H9 (cell line): ENCODE results near the gene PPTC7. TPM values are rescaled to one million over a fixed set of nuclear protein-coding genes. Genes with fewer than 3 reads are reported as not detected.

Source experiments
- DNase-seq: peaks from one replicate; pipeline ENCODE4 v3.0.0-alpha.2; 2017
- H2AFZ ChIP-seq: one replicate; pipeline ENCODE4 v1.6.1; 2013; ENCODE audit warnings: mild to moderate bottlenecking, low read length, control low read depth, moderate library complexity
- H2AK5ac ChIP-seq: 2 replicates; pipeline ENCODE4 v1.6.1; 2013; ENCODE audit warnings: low read length, control low read depth, mixed read lengths; ENCODE audit not compliant: insufficient read length
- H2BK120ac ChIP-seq: one replicate; pipeline ENCODE4 v1.6.1; 2013; ENCODE audit warnings: low read depth, mild to moderate bottlenecking, low read length, control low read depth, inconsistent platforms; ENCODE audit not compliant: poor library complexity, severe bottlenecking
- H2BK12ac ChIP-seq: 2 replicates; pipeline ENCODE4 v1.6.1; 2013; ENCODE audit warnings: low read length, control low read depth, mixed read lengths, low read depth; ENCODE audit not compliant: insufficient read length
- H2BK15ac ChIP-seq: 2 replicates; pipeline ENCODE4 v1.6.1; 2013; ENCODE audit warnings: low read depth, low read length, control low read depth
- H2BK20ac ChIP-seq: one replicate; pipeline ENCODE4 v1.6.1; 2013; ENCODE audit warnings: low read depth, mild to moderate bottlenecking, low read length, control low read depth, inconsistent platforms; ENCODE audit not compliant: poor library complexity, severe bottlenecking
- H2BK5ac ChIP-seq: 2 replicates; pipeline ENCODE4 v1.6.1; 2013; ENCODE audit warnings: low read length, control low read depth, mixed read lengths; ENCODE audit not compliant: insufficient read length
- H3K14ac ChIP-seq: 2 replicates; pipeline ENCODE4 v1.6.1; 2013; ENCODE audit warnings: low read length, control low read depth; ENCODE audit not compliant: insufficient read depth
- H3K18ac ChIP-seq: 2 replicates; pipeline ENCODE4 v1.6.1; 2013; ENCODE audit warnings: low read depth, mild to moderate bottlenecking, mixed read lengths, low read length, control low read depth; ENCODE audit not compliant: insufficient read length
- H3K23ac ChIP-seq: 2 replicates; pipeline ENCODE4 v1.6.1; 2013; ENCODE audit warnings: low read length, control low read depth, mixed read lengths, low read depth; ENCODE audit not compliant: insufficient read length
- H3K23me2 ChIP-seq: 2 replicates; pipeline ENCODE4 v1.6.1; 2013; ENCODE audit warnings: low read depth, mild to moderate bottlenecking, mixed read lengths, low read length, control low read depth; ENCODE audit not compliant: insufficient read length, poor library complexity, severe bottlenecking
- H3K27ac ChIP-seq: 2 replicates; pipeline ENCODE4 v1.5.1; 2013; ENCODE audit warnings: low read length, control low read depth, mixed read lengths, low read depth; ENCODE audit not compliant: insufficient read length
- H3K27me3 ChIP-seq: 2 replicates; pipeline ENCODE4 v1.6.1; 2013; ENCODE audit warnings: low read length, control low read depth, inconsistent platforms; ENCODE audit not compliant: insufficient read depth
- H3K4ac ChIP-seq: 2 replicates; pipeline ENCODE4 v1.6.1; 2013; ENCODE audit warnings: low read depth, mild to moderate bottlenecking, control low read depth, inconsistent platforms, low read length, moderate library complexity
- H3K4me1 ChIP-seq: 2 replicates; pipeline ENCODE4 v1.6.1; 2013; ENCODE audit warnings: low read length, control low read depth, inconsistent platforms; ENCODE audit not compliant: insufficient read depth
- H3K4me2 ChIP-seq: 2 replicates; pipeline ENCODE4 v1.6.1; 2013; ENCODE audit warnings: low read length, control low read depth, mixed read lengths; ENCODE audit not compliant: insufficient read length, insufficient read depth
- H3K56ac ChIP-seq: 2 replicates; pipeline ENCODE4 v1.6.1; 2013; ENCODE audit warnings: low read depth, mild to moderate bottlenecking, mixed read lengths, low read length, control low read depth; ENCODE audit not compliant: insufficient read length
- H3K79me1 ChIP-seq: 2 replicates; pipeline ENCODE4 v1.6.1; 2013; ENCODE audit warnings: low read depth, mild to moderate bottlenecking, moderate library complexity, low read length, control low read depth, inconsistent platforms; ENCODE audit not compliant: insufficient read depth, poor library complexity, severe bottlenecking
- H3K79me2 ChIP-seq: 2 replicates; pipeline ENCODE4 v1.6.1; 2013; ENCODE audit warnings: low read length, control low read depth, inconsistent platforms; ENCODE audit not compliant: insufficient read depth
- H3K9ac ChIP-seq: 2 replicates; pipeline ENCODE4 v1.6.1; 2013; ENCODE audit warnings: low read length, control low read depth, mixed read lengths; ENCODE audit not compliant: insufficient read length; ENCODE audit errors: extremely low read depth
- H3K9me3 ChIP-seq: one replicate; pipeline ENCODE4 v1.6.1; 2013; ENCODE audit warnings: low read depth, low read length, inconsistent platforms; ENCODE audit not compliant: control insufficient read depth
- H3T11ph ChIP-seq: one replicate; pipeline ENCODE4 v1.6.1; 2013; ENCODE audit warnings: mild to moderate bottlenecking, low read length, control low read depth, inconsistent platforms
- H4K20me1 ChIP-seq: one replicate; pipeline ENCODE4 v1.6.1; 2013; ENCODE audit not compliant: control insufficient read depth, insufficient read length, insufficient read depth
- H4K5ac ChIP-seq: 2 replicates; pipeline ENCODE4 v1.6.1; 2013; ENCODE audit warnings: low read depth, mild to moderate bottlenecking, mixed read lengths, low read length, control low read depth; ENCODE audit not compliant: insufficient read length
- H4K8ac ChIP-seq: replicated peaks from 2 replicates; pipeline ENCODE4 v1.6.1; 2013; ENCODE audit warnings: low read length, control low read depth, mixed read lengths, low read depth; ENCODE audit not compliant: insufficient read length
- H4K91ac ChIP-seq: 2 replicates; pipeline ENCODE4 v1.6.1; 2013; ENCODE audit warnings: low read depth, mild to moderate bottlenecking, moderate library complexity, mixed read lengths, low read length, control low read depth; ENCODE audit not compliant: insufficient read length
- H3K27ac Mint-ChIP-seq, 3 experiments: 2 replicates in 2 of 3; 3 replicates in 1 of 3; pipeline ENCODE4 v1.8.0; 2020 to 2021; ENCODE audit warnings: mixed read lengths in 3 of 3, mild to moderate bottlenecking in 1 of 3, moderate library complexity in 1 of 3
- H3K27me3 Mint-ChIP-seq: 2 replicates; pipeline ENCODE4 v1.8.0; 2021; ENCODE audit warnings: low read depth, mild to moderate bottlenecking, moderate library complexity, mixed read lengths
- H3K36me3 Mint-ChIP-seq, 3 experiments: 2 replicates in 2 of 3; 3 replicates in 1 of 3; pipeline ENCODE4 v1.8.0; 2020 to 2021; ENCODE audit warnings: low read depth in 3 of 3, mixed read lengths in 3 of 3; ENCODE audit not compliant: insufficient read depth in 1 of 3
- H3K4me1 Mint-ChIP-seq, 2 experiments: 2 replicates each; pipeline ENCODE4 v1.8.0; 2020; ENCODE audit warnings: mixed read lengths in 2 of 2
- H3K4me3 Mint-ChIP-seq, 2 experiments: 2 replicates in 1 of 2; 3 replicates in 1 of 2; pipeline ENCODE4 v1.8.0; 2020 to 2021; ENCODE audit warnings: mild to moderate bottlenecking in 2 of 2, mixed read lengths in 2 of 2, moderate library complexity in 1 of 2
- H3K9me3 Mint-ChIP-seq, 2 experiments: 2 replicates in 1 of 2; 3 replicates in 1 of 2; pipeline ENCODE4 v1.8.0; 2020; ENCODE audit warnings: mild to moderate bottlenecking in 2 of 2, mixed read lengths in 2 of 2, moderate library complexity in 1 of 2
- WGBS: extraction: QIAGEN DNeasy Blood & Tissue Kit; methylation state at CpG from one replicate; pipeline ENCODE4 v1.1.7; 2013; ENCODE audit warnings: missing lambda C conversion rate, low lambda C conversion rate, mixed read lengths; ENCODE audit not compliant: insufficient read length; ENCODE audit errors: extremely low coverage; 5-methylcytosine and 5-hydroxymethylcytosine counted together
- total RNA-seq: library from RNA; stranded (reverse); gene quantifications from 2 replicates; pipeline ENCODE4 v1.2.1, GENCODE V29; 2021
- TF ChIP-seq, protein P1 (sequence below): fragments of 200-600 bp; sonication (generic); conservative IDR thresholded peaks from 3 replicates; pipeline ENCODE4 v1.8.0; 2021; ENCODE audit warnings: antibody characterized with exemption, mild to moderate bottlenecking

The PPTC7 gene
- total RNA-seq, 1 experiment from 2014 or later, result 15.8 TPM

DNA sequence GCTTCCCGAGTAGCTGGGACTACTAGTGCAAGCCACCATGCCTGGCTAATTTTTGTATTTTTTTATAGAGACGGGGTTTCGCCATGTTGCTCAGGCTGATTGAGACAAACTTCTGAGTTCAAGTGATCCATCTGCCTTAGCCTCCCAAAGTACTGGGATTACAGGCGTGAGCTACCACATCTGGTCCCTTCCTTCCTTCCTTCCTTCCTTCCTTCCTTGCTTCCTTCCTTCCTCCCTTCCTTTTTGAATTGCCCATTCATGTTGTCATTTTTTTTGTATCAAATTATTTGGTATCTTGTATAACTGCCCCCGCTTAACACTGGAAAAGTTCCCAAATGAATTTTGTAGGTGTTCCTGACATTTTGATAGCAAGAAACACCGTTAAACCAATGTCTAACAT, 69.3 kb downstream of the PPTC7 start:
- Histone ChIP-seq H3K27me3 (no peaks in the 10 kb centered on the region), H4K20me1 (no peaks in the 10 kb centered on the region), H3K27ac (no peak overlapping the region), H3K14ac (no peak overlapping the region), H3K9ac (no peak overlapping the region), H2AK5ac (no peak overlapping the region), H2BK20ac (no peak overlapping the region), H3K4me2 (no peak overlapping the region), H2AFZ (no peak overlapping the region), H3K23me2 (no peaks in the 10 kb centered on the region), H2BK5ac (no peak overlapping the region), H4K91ac (no peak overlapping the region), H4K8ac (no peak overlapping the region), H2BK15ac (no peak overlapping the region), H3K4ac (no peak overlapping the region), H3K23ac (no peak overlapping the region), H3K79me2 (no peaks in the 10 kb centered on the region), H3K79me1 (no peaks in the 10 kb centered on the region), H2BK120ac (no peak overlapping the region), H2BK12ac (no peak overlapping the region), H3K56ac (no peak overlapping the region), H4K5ac (no peak overlapping the region), H3K4me1 (no peaks in the 10 kb centered on the region), H3K18ac (no peak overlapping the region), H3T11ph (no peak overlapping the region), H3K9me3 (no peaks in the 10 kb centered on the region)
- DNase-seq, result no peak
- Mint-ChIP-seq H3K4me1 (no peaks in the 10 kb centered on the region), H3K9me3 (no peaks in the 10 kb centered on the region), H3K4me3 (no peak overlapping the region), H3K27me3 (peaks cover 3% of the 10 kb centered on the region), H3K27ac (no peak overlapping the region), H3K36me3 (no peaks in the 10 kb centered on the region)
- TF ChIP-seq, protein P1, sequence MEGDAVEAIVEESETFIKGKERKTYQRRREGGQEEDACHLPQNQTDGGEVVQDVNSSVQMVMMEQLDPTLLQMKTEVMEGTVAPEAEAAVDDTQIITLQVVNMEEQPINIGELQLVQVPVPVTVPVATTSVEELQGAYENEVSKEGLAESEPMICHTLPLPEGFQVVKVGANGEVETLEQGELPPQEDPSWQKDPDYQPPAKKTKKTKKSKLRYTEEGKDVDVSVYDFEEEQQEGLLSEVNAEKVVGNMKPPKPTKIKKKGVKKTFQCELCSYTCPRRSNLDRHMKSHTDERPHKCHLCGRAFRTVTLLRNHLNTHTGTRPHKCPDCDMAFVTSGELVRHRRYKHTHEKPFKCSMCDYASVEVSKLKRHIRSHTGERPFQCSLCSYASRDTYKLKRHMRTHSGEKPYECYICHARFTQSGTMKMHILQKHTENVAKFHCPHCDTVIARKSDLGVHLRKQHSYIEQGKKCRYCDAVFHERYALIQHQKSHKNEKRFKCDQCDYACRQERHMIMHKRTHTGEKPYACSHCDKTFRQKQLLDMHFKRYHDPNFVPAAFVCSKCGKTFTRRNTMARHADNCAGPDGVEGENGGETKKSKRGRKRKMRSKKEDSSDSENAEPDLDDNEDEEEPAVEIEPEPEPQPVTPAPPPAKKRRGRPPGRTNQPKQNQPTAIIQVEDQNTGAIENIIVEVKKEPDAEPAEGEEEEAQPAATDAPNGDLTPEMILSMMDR, result no peak
- no CpG with 5 or more reads among the region's 6 CpGs for WGBS
